ENCODE measurements around the gene TJP3. TPM values are rescaled to one million over a fixed set of nuclear protein-coding genes. Genes with fewer than 3 reads are reported as not detected.

The TJP3 gene
- total RNA-seq, 3 donors from 2014 or later (not counting 1 experiment from before 2014, with no cell fraction given): 1.1 to 2.9 (median 1.3) TPM

DNA sequence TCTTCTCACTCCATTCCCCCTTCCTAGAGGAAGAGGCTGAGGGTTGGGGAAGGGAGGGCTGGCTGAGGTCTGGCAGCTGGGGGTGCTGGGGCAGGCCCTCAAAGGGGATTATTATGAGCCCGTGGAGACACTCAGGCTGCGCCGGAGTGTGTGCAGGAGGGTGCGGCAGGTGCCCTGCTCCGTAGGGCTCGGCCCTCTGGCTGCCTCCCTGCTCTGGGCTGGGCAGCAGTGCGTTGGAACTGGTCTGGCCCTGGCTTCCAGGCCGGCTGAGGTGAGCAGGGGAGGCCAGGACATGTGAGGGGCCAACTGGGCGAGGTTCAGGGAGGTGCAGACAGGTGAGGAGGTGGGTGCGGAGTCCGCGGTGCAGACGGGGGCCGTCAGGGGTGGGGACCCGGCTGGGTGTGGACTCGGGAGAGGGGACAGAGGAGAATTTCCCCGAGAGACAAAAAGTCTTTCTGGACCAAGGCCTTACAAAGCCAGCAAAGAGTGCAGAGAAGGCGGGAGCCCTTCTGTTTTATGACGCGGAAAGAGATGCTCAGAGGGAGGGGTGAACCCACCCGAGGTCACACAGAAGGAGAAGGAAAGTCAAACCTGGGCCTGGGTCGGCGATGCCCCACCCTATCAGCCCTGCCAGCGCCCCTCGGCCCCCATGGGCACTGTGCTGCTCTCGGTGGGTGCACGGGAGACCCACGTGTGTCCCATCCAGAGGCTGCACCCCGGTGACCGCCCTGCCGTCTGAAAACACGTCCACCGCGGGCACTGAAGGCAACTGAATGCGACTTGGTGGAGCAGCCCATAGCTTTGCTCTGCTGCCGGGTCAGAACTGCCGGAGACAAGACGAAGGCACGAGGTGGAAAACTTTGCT is 38.9 kb upstream of the TJP3 start:
- Mint-ChIP-seq H3K27ac (peak overlapping the region in 1 of 2 donors; percentile 93), H3K27me3 (ENCODE audit: low read depth in 2 of 2) (no peaks in the 10 kb centered on the region), H3K36me3 (no peaks in the 10 kb centered on the region), H3K4me1 (peaks cover 24 to 49% of the 10 kb centered on the region in 2 donors), H3K9me3 (no peaks in the 10 kb centered on the region), H3K4me3 (peak overlapping the region; percentile 45)
- TF ChIP-seq, protein P1, sequence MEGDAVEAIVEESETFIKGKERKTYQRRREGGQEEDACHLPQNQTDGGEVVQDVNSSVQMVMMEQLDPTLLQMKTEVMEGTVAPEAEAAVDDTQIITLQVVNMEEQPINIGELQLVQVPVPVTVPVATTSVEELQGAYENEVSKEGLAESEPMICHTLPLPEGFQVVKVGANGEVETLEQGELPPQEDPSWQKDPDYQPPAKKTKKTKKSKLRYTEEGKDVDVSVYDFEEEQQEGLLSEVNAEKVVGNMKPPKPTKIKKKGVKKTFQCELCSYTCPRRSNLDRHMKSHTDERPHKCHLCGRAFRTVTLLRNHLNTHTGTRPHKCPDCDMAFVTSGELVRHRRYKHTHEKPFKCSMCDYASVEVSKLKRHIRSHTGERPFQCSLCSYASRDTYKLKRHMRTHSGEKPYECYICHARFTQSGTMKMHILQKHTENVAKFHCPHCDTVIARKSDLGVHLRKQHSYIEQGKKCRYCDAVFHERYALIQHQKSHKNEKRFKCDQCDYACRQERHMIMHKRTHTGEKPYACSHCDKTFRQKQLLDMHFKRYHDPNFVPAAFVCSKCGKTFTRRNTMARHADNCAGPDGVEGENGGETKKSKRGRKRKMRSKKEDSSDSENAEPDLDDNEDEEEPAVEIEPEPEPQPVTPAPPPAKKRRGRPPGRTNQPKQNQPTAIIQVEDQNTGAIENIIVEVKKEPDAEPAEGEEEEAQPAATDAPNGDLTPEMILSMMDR (IDR thresholded peaks at IDR 0.05): no peak
- H3K4me1 ChIP-seq (ENCODE audit: control insufficient read depth, insufficient read depth, low read length): peaks cover 40% of the 10 kb centered on the region
- peaks cover 3% of the 10 kb centered on the region for H3K36me3 ChIP-seq (ENCODE audit: control insufficient read depth, insufficient read depth, low read length)
- no peak for ATAC-seq
- no peaks in the 10 kb centered on the region for H3K9me3 ChIP-seq (ENCODE audit: control insufficient read depth, insufficient read depth, low read length)
- H3K4me3 ChIP-seq (ENCODE audit: low read length): no peak overlapping the region
- H3K27ac ChIP-seq (ENCODE audit: low read length): no peak overlapping the region
- no peaks in the 10 kb centered on the region for H3K27me3 ChIP-seq (ENCODE audit: control insufficient read depth, insufficient read depth, low read length)
- intact Hi-C loops (cut with micrococcal nuclease): loop anchor here (10.0 kb wide), 1 partner anchor 535 kb away; no protein-coding TSS in a partner anchor
- no peak for DNase-seq
- WGBS (ENCODE audit: insufficient coverage): 94% methylated on average over 39 of the region's 39 CpGs

DNA sequence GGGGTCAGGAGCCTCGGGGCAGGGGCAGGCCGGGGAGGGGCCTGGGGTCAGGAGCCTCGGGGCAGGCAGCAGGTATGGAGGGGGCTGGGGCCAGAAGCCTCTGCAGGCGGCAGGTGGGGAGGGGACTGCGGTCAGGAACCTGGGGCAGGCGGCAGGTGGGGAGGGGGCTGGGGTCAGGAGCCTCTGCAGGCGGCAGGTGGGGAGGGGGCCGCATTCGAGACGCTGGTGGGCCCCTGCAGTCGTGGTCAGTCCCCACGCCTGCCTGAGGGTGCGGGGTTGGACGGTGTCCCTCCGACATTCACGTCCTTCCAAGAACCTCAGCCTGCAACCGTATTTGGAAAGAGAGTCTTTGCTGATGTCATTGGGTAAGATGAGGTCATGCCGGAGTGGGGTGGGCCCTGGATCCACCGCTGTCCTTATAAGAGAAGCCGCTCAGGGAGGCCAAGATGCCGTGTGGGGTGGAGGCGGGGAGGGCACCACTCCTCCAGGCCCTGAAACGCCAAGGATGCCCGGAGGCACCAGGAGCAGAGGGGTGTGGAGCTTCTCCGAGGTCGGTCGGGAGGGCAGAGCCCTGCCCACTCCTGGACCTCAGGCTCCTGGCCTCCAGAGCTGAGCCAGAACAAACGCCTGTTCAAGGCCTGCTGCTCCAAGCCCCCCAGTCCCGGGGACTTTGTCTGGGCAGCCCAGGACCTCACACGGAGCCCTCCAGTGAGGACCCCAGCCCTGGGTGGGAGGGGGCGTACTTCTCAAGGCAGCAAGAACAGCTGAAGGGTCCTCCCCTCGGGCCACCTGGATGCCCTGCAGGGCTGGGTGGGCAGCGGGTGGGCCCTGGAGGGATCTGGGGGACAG is 38.0 kb upstream of the TJP3 start:
- WGBS (ENCODE audit: insufficient coverage): 81% methylated on average over 33 of the region's 33 CpGs
- Histone ChIP-seq H3K36me3 (ENCODE audit: control insufficient read depth, insufficient read depth, low read length) (no peaks in the 10 kb centered on the region), H3K9me3 (ENCODE audit: control insufficient read depth, insufficient read depth, low read length) (no peaks in the 10 kb centered on the region), H3K4me3 (ENCODE audit: low read length) (no peak overlapping the region), H3K4me1 (ENCODE audit: control insufficient read depth, insufficient read depth, low read length) (peaks cover 38% of the 10 kb centered on the region), H3K27me3 (ENCODE audit: control insufficient read depth, insufficient read depth, low read length) (no peaks in the 10 kb centered on the region), H3K27ac (ENCODE audit: low read length) (peak overlapping the region; percentile 80)
- no peak overlapping the region for H3K4me3 Mint-ChIP-seq
- no peaks in the 10 kb centered on the region for H3K36me3 Mint-ChIP-seq
- TF ChIP-seq, protein P1 (IDR thresholded peaks at IDR 0.05): no peak
- H3K4me1 Mint-ChIP-seq: peaks cover 24 to 53% of the 10 kb centered on the region in 2 donors
- H3K9me3 Mint-ChIP-seq: no peaks in the 10 kb centered on the region
- ATAC-seq: no peak
- intact Hi-C loops (cut with micrococcal nuclease): loop anchor here (2.0 to 10.0 kb wide), 3 partner anchors 17 to 535 kb away; no protein-coding TSS in a partner anchor
- H3K27me3 Mint-ChIP-seq (ENCODE audit: low read depth in 2 of 2): no peaks in the 10 kb centered on the region
- no peak for DNase-seq
- H3K27ac Mint-ChIP-seq: peak overlapping the region; percentile 83 to 93

DNA sequence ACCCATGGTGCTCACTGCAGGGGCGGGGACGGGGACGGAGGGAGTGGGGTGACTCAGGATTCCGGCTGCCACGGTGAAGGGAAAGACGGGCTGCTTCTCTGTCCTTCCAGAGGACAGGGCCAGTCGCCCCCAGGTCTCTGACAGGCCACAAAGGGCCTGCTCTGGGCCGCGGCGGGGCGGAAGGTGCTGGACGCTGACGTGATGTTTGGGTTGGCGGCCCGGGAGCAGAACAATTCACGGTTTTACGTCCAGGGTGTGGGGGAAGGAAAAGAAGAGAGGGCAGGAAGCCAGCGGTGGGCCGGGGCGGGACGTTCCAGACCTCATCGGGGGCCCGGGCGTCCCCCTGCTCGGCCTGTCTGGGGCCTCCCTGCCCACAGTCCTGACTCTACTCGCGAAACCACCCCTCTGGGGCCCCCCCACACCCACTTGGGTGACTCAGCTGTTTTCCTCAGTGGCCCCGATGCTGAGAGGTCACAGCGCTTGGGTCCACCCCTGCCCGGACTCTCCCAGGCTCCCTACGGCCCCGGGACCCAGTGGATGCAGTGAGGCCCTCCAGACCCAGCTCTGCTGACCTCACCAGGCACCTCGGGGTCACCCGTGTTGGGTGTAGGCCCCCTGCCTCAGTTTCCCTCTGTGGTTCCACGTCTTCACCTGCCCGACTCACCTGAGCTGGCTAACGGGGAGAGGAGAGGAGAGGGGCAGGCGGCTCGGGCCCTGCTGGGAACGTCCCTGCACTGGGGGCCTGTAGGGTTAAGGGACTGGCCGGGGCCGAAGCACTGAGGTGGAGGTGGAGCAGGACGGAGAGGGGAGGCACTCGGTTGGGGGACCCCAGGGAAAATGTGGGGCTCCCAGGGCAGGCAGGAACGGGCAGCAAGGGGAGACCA is 37.1 kb upstream of the TJP3 start:
- H3K4me3 ChIP-seq (ENCODE audit: low read length): peak overlapping the region; percentile 9
- H3K27ac ChIP-seq (ENCODE audit: low read length): peak overlapping the region; percentile 80
- no peaks in the 10 kb centered on the region for H3K36me3 ChIP-seq (ENCODE audit: control insufficient read depth, insufficient read depth, low read length)
- peaks cover 31% of the 10 kb centered on the region for H3K4me1 ChIP-seq (ENCODE audit: control insufficient read depth, insufficient read depth, low read length)
- intact Hi-C loops (cut with micrococcal nuclease): loop anchor here (2.0 kb wide), 2 partner anchors 16 to 28 kb away; no protein-coding TSS in a partner anchor
- H3K9me3 Mint-ChIP-seq: no peaks in the 10 kb centered on the region
- H3K9me3 ChIP-seq (ENCODE audit: control insufficient read depth, insufficient read depth, low read length): no peaks in the 10 kb centered on the region
- 9% methylated on average over 45 of the region's 45 CpGs for WGBS (ENCODE audit: insufficient coverage)
- H3K27ac Mint-ChIP-seq: peak overlapping the region; percentile 83 to 93
- H3K27me3 Mint-ChIP-seq (ENCODE audit: low read depth in 2 of 2): no peaks in the 10 kb centered on the region
- peaks cover 22 to 55% of the 10 kb centered on the region in 2 donors for H3K4me1 Mint-ChIP-seq
- H3K4me3 Mint-ChIP-seq: peak overlapping the region; percentile 89
- ATAC-seq (peak; percentile 75 to 85 (median 81)), DNase-seq (peak; percentile 35 to 74)
- TF ChIP-seq, protein P1 (IDR thresholded peaks at IDR 0.05): no peak
- H3K27me3 ChIP-seq (ENCODE audit: control insufficient read depth, insufficient read depth, low read length): no peaks in the 10 kb centered on the region
- no peaks in the 10 kb centered on the region for H3K36me3 Mint-ChIP-seq
